GM18499 (cell line): ENCODE results near the gene CCDC122.

Experiments
- ATAC-seq: cut with Tn5 transposase; IDR thresholded peaks from one replicate; pipeline ENCODE4 v1.9.1; 2021; ENCODE audit warnings: moderate number of reproducible peaks; ENCODE audit not compliant: insufficient read depth, unreplicated experiment

CCDC122 gene

DNA sequence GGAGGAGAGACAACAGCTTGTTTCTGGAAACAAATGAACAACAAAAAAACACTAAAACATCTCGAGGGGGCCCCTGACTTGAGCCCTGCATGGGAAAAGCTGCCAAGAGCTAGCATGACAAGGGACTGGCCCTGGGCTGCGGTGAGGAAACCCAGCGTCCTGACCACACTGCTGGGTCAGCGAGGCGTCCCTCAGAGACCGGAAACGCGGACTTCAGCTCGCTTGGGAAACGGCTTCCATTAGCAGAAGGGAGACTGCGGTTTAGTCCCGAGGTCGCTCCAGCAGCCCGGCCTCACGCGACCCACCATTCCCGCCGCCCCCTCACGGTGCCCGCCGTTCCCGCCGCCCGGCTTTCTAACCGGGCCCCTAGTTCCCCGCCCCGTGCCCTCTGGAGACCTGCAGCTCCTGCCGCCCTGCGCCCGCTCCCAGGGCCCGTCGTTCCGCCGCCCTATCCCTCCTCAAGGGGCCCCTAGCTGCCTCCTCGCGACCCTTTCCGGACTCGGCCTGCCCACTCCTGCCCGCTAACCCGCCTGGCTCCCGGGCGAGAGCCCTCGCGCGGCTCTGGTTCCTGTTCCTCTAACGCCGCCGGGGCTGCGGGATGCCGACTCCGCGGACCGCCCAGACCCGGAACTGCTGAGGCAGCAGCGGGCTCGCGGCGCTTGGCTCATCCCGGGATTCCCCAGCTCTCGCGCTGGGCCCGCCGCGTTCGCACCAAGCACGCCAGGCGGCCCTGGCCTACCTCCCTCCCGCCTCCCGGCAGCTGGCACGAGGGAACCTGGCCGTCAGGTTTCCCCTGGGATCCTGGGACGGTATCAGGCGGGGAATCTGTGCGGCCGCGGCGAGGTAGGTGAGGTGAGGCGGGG is at the start of gene CCDC122:
TSS of gene CCDC122 (minus strand) at position 849 of the 863 bp plus-strand sequence. CDS start 10,364 bp downstream, outside the sequence.
- no peak for ATAC-seq

DNA sequence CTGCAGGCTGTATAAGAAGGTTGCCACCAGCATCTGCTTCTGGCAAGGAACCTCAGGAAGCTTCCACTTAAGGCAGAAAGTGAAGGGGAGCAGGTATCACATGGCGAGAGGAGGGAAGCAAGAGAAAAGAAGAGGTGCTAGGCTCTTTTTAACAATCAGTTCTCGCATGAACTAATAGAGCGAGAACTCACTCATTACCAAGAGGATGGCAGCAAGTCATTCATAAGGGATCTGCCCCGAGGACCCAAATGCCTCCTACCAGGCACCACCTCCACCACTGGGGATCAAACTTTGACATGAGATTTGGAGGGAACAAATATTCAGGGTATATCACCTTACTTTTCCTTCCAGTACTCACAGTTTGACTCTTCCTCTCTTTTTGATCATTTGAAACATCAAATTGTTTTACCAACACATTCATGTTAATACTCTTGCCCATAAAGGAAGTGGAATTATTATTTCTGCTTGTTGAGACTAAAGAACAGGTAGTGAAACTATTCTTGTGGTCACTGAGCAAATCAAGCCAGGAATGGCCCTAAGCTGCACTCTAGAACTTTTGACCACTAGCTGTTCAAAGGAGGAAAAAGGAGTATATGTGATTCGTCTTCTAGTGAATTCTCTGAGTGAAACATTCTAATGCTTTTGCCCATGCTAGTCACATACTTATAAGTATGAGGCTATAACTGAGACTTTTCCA is 45.2 kb upstream of the CCDC122 start:
- ATAC-seq, result peak; percentile 92

DNA sequence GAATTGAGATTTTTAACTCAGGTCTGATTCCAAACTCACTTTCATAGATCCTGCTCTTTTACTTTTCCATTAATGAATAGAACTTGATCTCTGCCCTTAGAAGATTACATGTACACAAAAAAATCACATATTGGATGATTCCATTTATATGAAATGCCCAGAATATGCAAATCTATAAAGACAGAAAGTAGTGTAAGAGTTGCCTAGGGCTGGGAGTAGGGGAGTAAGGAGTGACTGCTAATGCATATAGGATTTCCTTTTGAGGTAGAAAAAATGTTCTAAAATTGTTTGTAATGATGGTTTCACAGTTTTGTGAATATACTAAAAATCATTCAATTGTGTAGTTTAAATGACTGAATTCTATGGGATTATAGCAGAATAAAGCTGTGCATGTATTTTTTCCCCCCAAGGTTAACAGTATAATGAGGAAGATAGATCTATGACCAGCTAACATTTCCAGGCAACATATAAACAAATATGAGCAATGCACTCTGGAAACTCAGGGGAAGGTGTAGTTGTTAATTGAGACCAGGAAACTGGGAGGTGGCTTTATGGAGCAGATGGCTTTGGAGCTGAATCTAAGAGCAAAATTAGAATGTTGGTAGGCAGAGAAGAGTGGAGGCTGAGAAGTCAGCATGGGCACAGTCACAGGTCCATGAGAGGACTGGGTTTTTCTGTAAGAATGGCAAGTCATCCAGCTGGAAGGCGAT is 41.6 kb upstream of the CCDC122 start:
- ATAC-seq, result no peak

DNA sequence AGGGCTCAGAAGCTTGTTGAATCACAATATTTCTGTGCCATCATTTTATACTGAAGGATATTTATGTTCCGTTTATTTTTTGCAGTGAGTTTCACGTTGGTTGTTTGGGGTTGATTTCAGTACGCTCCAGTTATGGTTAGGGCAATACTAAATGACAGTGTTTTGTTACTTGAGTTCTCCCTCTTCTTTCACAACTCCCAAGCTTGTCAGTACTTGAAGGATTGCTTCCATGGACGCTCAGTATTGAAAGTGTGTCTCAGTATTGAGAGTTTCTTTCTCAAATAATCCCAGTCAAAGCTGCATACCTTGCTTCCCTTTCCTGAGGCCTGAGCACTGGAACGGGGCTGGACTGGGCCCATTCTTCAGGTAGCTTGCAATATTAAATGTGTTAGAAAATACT is 39.1 kb upstream of the CCDC122 start:
- no peak for ATAC-seq

DNA sequence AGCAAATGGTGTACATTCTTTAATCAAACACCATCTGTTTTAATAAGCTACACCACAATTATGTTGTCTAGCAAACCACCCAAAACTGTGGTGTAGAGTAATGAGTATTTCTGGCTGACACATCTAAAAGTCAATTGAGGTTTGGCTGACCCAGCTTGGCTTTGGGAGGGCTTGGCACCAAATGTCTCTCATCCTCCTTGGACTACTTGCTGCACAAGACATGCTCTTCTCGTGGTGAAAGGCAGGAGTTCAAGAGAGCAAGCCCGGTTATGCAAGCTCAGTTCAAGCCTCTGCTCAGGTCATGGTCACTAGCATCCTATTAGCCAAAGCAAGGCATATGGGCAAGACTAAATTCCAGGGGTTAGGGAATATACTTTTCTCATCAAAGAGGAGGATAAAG is 37.3 kb upstream of the CCDC122 start:
- no peak for ATAC-seq

DNA sequence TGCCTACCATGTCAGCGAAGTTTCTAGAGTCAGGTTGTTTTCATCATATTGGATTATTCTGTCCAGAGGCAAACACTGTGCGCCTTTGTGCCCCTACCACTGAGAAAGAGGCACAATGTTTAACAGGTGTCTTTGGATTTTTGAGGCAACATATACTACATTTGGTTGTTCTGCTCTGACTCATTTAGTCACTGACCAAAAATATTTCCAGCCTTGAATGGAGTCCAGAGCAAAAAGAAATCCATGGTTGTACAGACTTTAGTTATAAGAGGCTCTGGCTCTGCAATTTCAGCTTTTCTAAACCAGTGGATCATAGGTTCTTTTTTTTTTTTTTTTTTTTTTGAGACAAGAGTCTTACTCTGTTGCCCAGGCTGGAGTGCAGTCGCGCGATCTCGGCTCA is 35.9 kb upstream of the CCDC122 start:
- no peak for ATAC-seq

DNA sequence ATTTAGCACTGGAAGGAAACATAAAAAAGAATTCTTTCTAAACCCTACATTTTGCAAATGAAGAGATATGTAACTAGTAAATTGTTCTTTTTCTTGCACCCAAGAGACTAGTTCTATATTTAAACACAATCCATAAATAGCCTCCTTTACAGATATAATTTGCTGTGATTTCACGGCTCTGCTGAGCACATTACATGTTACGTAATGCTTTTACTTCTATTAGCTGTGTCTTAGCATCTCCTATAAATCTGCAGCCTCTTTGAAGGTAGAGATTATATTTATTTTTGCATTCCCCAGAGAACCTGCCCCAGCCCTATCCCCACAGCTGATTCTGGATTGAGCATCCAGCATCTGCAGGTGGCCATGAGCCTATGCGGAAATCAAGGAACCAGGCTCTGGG is 32.3 kb upstream of the CCDC122 start:
- no peak for ATAC-seq

DNA sequence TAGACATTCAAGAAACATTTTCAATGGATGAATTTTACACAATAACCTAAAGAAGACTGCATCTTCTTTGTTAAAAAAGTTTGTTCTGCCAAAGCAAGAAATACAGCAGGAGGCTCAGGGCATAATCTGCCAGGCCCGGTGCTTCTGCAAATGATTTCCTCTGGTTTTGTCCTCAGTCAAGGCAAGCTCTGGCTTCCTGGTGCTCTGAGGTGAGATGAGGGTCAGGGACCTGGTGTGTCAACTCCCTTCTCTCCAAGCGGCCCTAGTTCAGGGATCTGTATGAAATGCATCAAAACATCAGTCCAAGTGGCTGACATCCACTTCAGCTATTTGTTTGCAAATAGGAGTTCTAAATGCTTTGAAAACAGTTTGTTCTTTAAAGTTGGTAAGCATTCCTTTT is 31.7 kb upstream of the CCDC122 start:
- ATAC-seq, result no peak

DNA sequence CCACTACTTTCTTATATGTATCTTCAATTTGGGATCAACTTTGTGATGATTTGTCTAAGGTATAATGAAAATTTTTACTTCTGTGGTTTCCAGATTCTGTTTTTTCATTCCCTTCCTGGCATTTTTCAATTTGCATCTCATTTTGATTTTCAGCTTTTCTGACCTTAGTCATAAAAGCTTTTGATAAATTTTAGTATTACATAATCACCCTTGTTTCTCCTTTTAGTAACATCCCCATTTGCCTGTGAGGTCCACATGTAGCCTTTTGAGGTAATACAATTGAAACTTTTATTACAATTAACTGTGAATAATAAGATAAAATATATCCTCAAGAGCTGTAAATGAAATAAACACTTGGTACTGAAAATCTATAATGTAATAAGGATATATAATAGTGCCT is 31.3 kb upstream of the CCDC122 start:
- ATAC-seq, result no peak

DNA sequence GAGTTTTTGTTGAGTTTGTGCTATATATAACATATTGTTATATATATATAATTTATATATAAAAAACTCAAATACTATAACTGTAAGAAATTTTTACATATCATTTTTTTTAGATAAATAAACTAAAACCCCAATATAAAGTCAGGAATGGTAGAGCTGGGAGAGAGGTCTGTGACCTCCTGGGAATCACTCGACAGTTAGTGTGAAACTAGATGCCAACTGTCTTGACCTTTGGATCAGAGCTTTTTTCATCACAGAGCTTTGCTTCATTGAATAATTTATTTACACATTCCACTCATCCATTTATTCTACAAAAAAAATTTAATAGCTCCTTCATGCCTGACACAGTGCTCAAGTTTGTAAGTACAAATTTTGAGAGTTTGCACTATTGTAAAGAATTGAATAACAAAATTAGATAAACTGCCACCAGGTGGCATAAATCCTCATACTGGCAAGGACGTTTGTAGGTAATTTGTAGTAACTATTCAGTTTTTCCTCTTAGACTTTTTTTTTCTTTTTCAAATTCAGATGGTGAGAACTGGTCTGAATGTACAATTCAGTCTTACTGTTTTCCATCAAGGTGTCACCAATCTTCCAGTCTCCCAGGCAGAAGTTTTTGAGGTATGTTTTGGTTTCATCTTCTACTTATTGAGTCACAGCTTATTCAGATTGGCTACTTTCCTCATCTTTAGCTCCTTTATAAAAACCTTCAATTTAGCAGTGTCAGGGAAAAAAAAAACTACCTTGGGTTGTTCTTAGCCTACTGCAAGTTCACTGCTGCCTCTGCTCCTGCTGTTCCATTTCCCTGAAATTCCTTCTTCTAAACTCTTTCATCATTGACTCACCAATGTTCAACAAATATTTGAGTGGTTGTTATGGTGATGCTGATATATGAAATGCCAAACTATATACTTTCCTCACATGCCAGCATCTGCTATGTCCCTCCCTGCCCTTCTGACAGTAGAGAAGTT is 28.9 kb upstream of the CCDC122 start:
- no peak for ATAC-seq

DNA sequence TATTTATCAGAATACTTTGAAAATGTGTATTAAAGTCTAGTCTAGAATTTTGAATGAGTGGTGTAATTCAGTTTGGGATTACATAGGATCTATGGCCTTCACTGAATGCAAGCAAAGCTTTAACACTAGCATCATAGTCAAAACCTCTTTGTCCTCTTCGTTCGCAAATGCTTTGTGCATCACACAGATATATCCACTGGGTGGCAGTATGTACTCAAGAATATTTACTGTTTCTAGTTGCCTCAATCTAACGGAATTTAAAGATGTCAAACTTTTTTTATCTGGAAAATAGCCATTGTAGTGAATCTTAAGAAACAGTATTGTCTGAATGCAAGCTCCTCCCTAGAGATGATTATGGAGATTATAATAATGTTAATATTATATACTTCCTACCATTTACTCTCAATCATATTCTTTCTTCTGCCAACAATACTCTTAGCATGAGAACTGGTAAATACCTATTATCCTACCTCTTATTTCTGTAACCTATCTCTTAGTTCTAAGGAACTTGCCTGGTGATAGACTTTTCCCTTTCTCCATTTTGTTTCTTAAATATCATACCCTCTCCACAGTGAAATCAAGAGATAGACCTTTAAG is 26.0 kb upstream of the CCDC122 start:
- ATAC-seq, result no peak

DNA sequence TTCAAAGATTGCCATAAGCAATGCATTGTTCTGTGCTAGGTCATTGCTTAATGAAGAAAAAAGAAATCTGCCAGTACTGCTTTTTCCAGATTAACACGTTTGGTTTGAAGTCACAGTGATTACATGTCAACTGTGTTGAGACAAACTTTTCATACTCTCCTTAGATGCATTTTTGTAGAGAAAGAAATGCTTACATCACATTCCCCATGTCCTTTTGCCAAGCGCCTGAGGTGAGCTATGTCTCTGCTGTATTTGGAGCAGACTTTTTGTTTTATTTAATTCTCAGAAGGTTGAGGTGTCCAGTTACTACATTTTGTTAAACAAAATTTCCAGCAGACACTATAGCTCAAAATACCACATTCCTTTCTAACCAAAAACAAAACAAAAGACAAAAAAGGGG is 16.4 kb upstream of the CCDC122 start:
- ATAC-seq, result no peak

DNA sequence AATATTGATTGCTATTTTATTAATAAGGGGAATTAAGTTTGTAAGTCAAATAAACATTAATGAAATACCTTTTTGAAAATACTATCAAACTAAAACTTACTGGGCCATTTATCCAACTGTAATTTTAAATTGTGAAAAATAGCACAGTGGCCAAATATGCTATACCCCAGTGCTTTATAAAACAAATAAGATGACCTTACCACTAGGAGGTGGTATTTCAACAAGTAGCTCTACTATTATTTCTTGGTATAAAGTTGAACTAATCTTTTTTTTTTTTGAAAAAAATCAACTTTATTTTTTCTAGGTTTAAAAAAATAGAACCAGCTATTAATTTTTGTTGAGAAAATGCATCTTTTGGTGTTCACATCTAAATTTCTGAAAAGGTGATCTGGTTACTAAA is 14.9 kb upstream of the CCDC122 start:
- no peak for ATAC-seq

DNA sequence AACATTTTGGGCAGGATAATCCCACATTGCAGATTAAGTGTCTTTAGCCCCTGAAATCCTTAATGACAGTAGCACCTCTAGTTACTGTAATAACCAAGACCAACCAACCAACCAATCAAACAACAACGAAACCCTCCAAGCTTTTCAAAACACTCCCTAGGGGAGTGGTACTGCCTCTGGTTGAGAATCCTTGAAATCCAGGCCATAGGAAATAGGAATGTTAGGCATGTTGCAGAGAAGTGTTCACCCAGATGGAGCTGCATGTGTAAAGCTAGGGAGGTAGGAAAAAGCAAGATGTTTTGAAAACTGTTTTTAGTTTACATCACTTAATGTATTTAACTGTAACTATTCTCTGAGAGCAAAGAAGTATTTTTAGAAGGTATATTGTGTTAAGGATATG is 4.7 kb upstream of the CCDC122 start:
- ATAC-seq, result no peak

DNA sequence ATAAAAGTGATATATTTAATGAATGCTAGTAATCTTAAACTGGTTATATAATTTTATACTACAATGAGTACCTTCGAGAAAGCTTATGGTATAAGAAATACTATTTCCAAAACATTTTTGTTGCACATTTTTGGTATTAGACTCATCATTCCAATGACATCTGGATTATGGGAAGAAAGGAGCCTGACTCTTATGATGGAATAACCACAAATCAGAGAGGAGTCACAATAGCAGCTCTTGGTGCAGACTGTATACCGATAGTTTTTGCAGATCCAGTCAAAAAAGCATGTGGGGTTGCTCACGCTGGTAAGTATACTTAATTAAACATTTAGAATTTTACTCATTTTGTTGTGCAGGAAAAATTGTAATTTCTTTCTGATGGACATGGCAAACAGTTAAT is 4.1 kb upstream of the CCDC122 start:
- no peak for ATAC-seq

DNA sequence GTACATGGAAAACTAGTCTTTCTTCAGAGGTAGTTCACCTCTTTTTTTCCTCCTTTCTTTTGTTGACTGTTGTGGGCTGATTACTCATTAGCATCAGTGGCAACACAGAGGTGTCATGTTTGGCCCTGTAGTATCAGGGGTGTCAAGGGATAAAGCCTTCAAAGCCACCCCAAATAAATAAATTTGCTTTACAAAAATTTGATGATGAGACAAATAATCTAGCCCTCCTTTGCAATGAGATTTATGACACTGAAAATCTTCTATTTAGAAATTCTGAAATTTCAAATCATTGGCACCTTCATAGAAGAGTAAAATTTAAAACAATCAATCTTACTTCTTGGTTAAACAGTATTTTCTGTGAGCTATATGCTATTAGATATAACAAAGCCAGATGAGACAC is 2.0 kb upstream of the CCDC122 start:
- no peak for ATAC-seq

DNA sequence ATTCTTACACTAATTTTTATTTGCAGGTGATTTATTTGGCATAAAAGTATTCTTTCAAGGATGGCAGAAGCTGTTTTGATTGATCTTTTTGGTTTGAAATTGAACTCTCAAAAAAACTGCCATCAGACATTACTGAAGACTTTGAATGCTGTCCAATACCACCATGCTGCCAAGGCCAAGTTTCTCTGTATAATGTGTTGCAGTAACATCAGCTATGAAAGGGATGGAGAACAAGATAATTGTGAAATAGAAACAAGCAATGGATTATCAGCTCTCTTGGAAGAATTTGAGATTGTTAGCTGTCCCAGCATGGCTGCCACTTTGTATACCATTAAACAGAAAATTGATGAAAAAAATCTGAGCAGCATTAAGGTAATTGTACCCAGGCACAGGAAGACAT is 1.4 kb upstream of the CCDC122 start:
- no peak for ATAC-seq

DNA sequence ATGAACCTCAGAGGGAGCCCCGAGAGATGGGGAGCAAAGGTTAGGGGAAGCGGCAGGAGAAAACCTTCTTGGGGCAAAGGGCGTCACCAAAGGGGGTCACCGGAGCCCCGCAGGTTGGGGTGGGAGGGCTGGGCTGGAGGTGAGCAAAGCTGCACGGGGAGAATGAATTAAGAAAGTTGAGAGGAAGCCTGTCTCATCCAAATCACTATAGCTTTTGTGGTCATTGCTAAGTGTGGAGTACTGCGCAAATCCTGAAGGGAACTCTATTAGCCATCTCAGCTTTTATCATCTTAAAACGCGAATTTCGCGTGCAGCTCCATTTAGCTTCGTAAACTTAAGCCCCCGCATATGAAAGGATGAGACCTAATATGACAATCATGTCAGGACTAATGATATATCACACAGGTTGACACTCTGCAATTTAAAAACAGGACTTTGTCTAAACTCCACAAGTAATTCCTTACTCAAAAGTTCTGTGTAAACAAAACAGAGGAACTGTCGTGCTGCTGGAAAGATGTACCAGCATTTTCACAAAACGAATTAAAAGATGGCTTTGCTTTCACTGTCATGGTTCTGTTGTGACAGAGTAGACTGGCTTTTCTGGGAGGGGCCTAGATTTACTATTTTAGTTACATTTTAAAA is 795 bp upstream of the CCDC122 start:
- ATAC-seq, result no peak

DNA sequence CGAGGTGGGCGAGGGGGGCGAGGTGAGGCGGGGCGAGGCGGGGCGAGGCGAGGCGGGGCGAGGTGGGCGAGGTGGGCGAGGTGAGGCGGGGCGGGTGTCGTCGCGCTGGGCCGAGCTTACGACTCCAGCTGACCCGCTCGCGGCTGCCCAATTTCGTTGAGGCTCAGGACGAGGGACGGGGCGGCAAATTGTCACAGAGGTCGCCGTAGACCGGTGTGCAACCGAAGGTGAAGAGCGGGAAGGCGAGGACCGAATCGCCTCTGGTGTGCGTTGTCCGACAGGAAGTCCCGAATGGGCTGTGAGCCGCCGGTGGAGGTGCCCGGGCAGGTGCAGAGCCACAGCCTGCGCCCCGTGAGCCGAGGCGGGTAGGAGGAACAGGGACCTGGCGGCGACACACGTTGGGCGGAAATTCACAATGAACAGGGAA is 228 bp upstream of the CCDC122 start, which contains the start of gene LACC1:
TSS of gene LACC1 (plus strand) at position 150 of the 427 bp plus-strand sequence. CDS start 1,082 bp downstream, outside the sequence.
- no peak for ATAC-seq
